Natural killer cell (primary cell): Measurements from ENCODE around the gene ALKBH7. TPM values are rescaled to one million over a fixed set of nuclear protein-coding genes. Genes with fewer than 3 reads are reported as not detected.

ENCODE experiments used
- ATAC-seq, 3 donors: fragments of 150-1000 bp in 2 of 3; fragments of 200-7000 bp in 1 of 3; cut with Tn5 transposase; 1 replicate in 1 of 3; 2 replicates in 2 of 3; pipeline ENCODE4 v1.10.0; 2021; ENCODE audit warnings: mild to moderate bottlenecking in 2 of 3, moderate library complexity in 2 of 3
- DNase-seq, 2 donors: peaks; one replicate each; pipeline versions ENCODE4 v3.0.0 to v3.0.0-alpha.2; 2013 to 2021; ENCODE audit warnings: mixed read lengths in 1 of 2
- H3K27ac ChIP-seq: one replicate; pipeline ENCODE4 v1.5.1; 2013; ENCODE audit warnings: mild to moderate bottlenecking, low read length
- H3K27me3 ChIP-seq: one replicate; pipeline ENCODE4 v1.6.1; 2013; ENCODE audit warnings: low read length; ENCODE audit not compliant: control insufficient read depth, insufficient read depth
- H3K36me3 ChIP-seq: one replicate; pipeline ENCODE4 v1.6.1; 2013; ENCODE audit warnings: low read length; ENCODE audit not compliant: control insufficient read depth, insufficient read depth
- H3K4me1 ChIP-seq: one replicate; pipeline ENCODE4 v1.6.1; 2013; ENCODE audit warnings: low read length; ENCODE audit not compliant: control insufficient read depth, insufficient read depth
- H3K4me3 ChIP-seq: one replicate; pipeline ENCODE4 v1.5.1; 2013; ENCODE audit warnings: low read length
- H3K9me3 ChIP-seq: one replicate; pipeline ENCODE4 v1.6.1; 2013; ENCODE audit warnings: low read length; ENCODE audit not compliant: control insufficient read depth, insufficient read depth
- H3K27ac Mint-ChIP-seq, 2 donors: one replicate each; pipeline ENCODE4 v1.8.0; 2022; ENCODE audit warnings: mild to moderate bottlenecking in 2 of 2, mixed read lengths in 2 of 2, moderate library complexity in 1 of 2
- H3K27me3 Mint-ChIP-seq, 2 donors: one replicate each; pipeline ENCODE4 v1.8.0; 2022; ENCODE audit warnings: low read depth in 2 of 2, mixed read lengths in 2 of 2
- H3K36me3 Mint-ChIP-seq: one replicate; pipeline ENCODE4 v1.8.0; 2022; ENCODE audit warnings: mixed read lengths
- H3K4me1 Mint-ChIP-seq, 2 donors: one replicate each; pipeline ENCODE4 v1.8.0; 2022; ENCODE audit warnings: mixed read lengths in 2 of 2
- H3K4me3 Mint-ChIP-seq: one replicate; pipeline ENCODE4 v1.8.0; 2022; ENCODE audit warnings: mild to moderate bottlenecking, moderate library complexity, mixed read lengths
- H3K9me3 Mint-ChIP-seq, 2 donors: one replicate each; pipeline ENCODE4 v1.8.0; 2022; ENCODE audit warnings: mixed read lengths in 2 of 2
- WGBS: methylation state at CpG from one replicate; pipeline ENCODE4 v1.1.7; 2013; ENCODE audit warnings: missing lambda C conversion rate; ENCODE audit not compliant: insufficient coverage; 5-methylcytosine and 5-hydroxymethylcytosine counted together
- intact Hi-C: fragments of 100-400 bp; cut with micrococcal nuclease; formaldehyde crosslinking; loops from one replicate; pipeline ENCODE4 v1.14.2; 2022
- total RNA-seq, 4 donors: library from RNA; stranded (reverse); fragments of 120-200 nt in 1 of 4; gene quantifications; one replicate each; pipeline versions ENCODE4 v1.2.3 to v1.2.4, GENCODE V29; 2013 to 2022
- TF ChIP-seq, protein P1 (sequence below): fragments of 200-600 bp; IDR thresholded peaks from one replicate; pipeline ENCODE4 v1.8.0; 2022; ENCODE audit warnings: antibody characterized with exemption

The ALKBH7 gene
- total RNA-seq, 3 donors from 2014 or later (not counting 1 experiment from before 2014, with no cell fraction given) = 23.7 to 30.4 (median 25.9) TPM

- intact Hi-C loops = no loop called here
- Mint-ChIP-seq H3K4me3 (no peak overlapping the region), H3K27me3 (no peaks in the 10 kb centered on the region), H3K4me1 (peaks cover 0 to 1% of the 10 kb centered on the region in 2 donors), H3K36me3 (no peaks in the 10 kb centered on the region), H3K27ac (no peak overlapping the region), H3K9me3 (no peaks in the 10 kb centered on the region)
- TF ChIP-seq, protein P1, sequence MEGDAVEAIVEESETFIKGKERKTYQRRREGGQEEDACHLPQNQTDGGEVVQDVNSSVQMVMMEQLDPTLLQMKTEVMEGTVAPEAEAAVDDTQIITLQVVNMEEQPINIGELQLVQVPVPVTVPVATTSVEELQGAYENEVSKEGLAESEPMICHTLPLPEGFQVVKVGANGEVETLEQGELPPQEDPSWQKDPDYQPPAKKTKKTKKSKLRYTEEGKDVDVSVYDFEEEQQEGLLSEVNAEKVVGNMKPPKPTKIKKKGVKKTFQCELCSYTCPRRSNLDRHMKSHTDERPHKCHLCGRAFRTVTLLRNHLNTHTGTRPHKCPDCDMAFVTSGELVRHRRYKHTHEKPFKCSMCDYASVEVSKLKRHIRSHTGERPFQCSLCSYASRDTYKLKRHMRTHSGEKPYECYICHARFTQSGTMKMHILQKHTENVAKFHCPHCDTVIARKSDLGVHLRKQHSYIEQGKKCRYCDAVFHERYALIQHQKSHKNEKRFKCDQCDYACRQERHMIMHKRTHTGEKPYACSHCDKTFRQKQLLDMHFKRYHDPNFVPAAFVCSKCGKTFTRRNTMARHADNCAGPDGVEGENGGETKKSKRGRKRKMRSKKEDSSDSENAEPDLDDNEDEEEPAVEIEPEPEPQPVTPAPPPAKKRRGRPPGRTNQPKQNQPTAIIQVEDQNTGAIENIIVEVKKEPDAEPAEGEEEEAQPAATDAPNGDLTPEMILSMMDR = no peak
- Histone ChIP-seq H3K4me3 (no peak overlapping the region), H3K9me3 (no peaks in the 10 kb centered on the region), H3K27ac (no peak overlapping the region), H3K4me1 (no peaks in the 10 kb centered on the region), H3K36me3 (peaks cover 57% of the 10 kb centered on the region), H3K27me3 (no peaks in the 10 kb centered on the region)
- 97% methylated on average over 19 of the region's 19 CpGs for WGBS
- DNase-seq (no peak), ATAC-seq (no peak)
Measured at GRCh38 chr19:6383188-6383587, 10.6 kb downstream of the ALKBH7 start.

GRCh38 chr19:6384381-6384780, 11.8 kb downstream of the ALKBH7 start:
- Mint-ChIP-seq H3K36me3 (no peaks in the 10 kb centered on the region), H3K27me3 (no peaks in the 10 kb centered on the region), H3K4me1 (peaks cover 0 to 4% of the 10 kb centered on the region in 2 donors), H3K27ac (no peak overlapping the region), H3K4me3 (no peak overlapping the region), H3K9me3 (no peaks in the 10 kb centered on the region)
- TF ChIP-seq, protein P1 = no peak
- Histone ChIP-seq H3K27ac (no peak overlapping the region), H3K4me1 (no peaks in the 10 kb centered on the region), H3K4me3 (no peak overlapping the region), H3K27me3 (no peaks in the 10 kb centered on the region), H3K9me3 (no peaks in the 10 kb centered on the region), H3K36me3 (peaks cover 68% of the 10 kb centered on the region)
- DNase-seq = no peak
- no peak for ATAC-seq
- intact Hi-C loops = no loop called here
- WGBS = 96% methylated on average over 4 of the region's 4 CpGs

DNA sequence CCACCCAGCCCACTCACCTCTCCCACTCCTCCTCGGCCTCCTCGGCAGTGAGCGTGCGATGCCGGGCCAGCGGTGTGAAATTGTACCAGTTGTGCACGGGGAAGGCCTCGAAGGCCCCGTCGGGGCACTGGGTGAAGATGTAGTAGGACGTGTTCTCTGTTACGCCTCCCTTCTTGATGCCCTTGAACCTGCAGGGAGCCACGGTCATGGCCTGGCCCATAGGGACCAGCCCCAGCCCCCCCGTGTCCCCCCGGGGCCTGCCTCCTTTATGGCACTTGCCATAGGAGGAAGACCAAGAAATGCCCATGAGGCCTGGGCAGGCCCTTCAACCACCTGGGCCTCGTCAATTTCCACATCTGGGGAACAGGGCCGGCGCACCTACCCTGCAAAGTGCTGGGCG, 14.8 kb downstream of the ALKBH7 start:
- Mint-ChIP-seq H3K27me3 (no peaks in the 10 kb centered on the region), H3K27ac (no peak overlapping the region), H3K4me1 (peaks cover 13 to 14% of the 10 kb centered on the region in 2 donors), H3K36me3 (no peaks in the 10 kb centered on the region), H3K4me3 (no peak overlapping the region), H3K9me3 (no peaks in the 10 kb centered on the region)
- WGBS = 97% methylated on average over 19 of the region's 19 CpGs
- H3K27ac ChIP-seq = no peak overlapping the region
- H3K36me3 ChIP-seq = peaks cover 51% of the 10 kb centered on the region
- ATAC-seq (no peak), DNase-seq (no peak)
- intact Hi-C loops = no loop called here
- H3K9me3 ChIP-seq = no peaks in the 10 kb centered on the region
- TF ChIP-seq, protein P1 = no peak
- no peak overlapping the region for H3K4me3 ChIP-seq
- H3K4me1 ChIP-seq = peaks cover 4% of the 10 kb centered on the region
- H3K27me3 ChIP-seq = no peaks in the 10 kb centered on the region
